GM12875 (cell line): Measurements from ENCODE around the gene SBK3.

Experiments
- H3K4me3 ChIP-seq: one replicate; pipeline ENCODE4 v1.5.1; 2011; ENCODE audit warnings: low read depth, low read length, control low read depth
- CTCF ChIP-seq: IDR thresholded peaks from 2 replicates; pipeline ENCODE4 v1.5.1; 2011; ENCODE audit warnings: low read depth, mild to moderate bottlenecking, control low read depth, inconsistent platforms, low read length, moderate library complexity, borderline replicate concordance; ENCODE audit not compliant: insufficient read depth

SBK3 gene

GRCh38 chr19:55526216-55527196, 18.8 kb downstream of the SBK3 start:
- H3K4me3 ChIP-seq: no peak overlapping the region
- TF ChIP-seq CTCF: no peak

DNA sequence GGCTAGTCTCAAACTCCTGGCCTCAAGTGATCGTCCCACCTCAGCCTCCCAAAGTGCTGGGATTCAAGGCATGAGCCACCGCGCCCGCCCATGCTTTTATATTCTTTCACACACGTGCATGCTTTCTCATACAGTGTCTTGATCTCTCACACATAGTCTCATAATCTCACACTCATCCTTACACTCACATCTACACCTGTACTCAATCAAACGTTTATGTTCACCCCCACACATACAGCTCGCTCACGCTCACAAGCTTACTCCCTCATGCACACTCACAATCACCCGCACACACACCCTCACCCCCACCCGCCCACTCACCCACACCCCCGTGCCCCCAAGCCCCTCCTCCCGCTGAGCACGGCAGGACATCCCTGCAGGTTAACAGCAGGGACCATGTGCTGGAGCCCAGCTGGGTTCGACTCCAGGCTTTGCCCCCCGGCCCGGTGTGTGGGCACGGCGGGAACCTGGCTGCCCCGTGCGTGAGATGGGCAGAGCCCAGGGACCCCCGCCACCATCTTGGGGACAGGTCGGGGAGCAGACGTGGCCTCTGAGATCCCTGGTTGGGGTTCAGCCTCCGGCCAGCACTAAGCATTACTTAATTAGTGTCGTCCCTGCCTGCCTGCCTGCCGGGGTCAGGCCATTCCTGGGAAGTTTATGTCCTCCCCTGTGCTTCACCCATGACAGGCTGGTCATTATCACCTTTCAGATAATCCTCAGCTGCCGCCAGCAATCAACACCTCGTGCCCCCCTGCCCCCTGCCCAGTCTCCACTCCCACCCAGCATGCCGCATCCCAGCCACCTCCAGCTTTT, 19.8 kb downstream of the SBK3 start:
- TF ChIP-seq CTCF: no peak
- no peak overlapping the region for H3K4me3 ChIP-seq

GRCh38 chr19:55520691-55521292, 24.6 kb downstream of the SBK3 start:
- no peak for TF ChIP-seq CTCF
- no peak overlapping the region for H3K4me3 ChIP-seq

- H3K4me3 ChIP-seq: no peak overlapping the region
- TF ChIP-seq CTCF: no peak
Measured at GRCh38 chr19:55519451-55520311, 25.7 kb downstream of the SBK3 start.

GRCh38 chr19:55516878-55517620, 28.3 kb downstream of the SBK3 start:
- H3K4me3 ChIP-seq: peak overlapping the region; percentile 38
- TF ChIP-seq CTCF: peak; percentile 92

GRCh38 chr19:55508120-55508519, 37.2 kb downstream of the SBK3 start:
- H3K4me3 ChIP-seq: no peak overlapping the region
- TF ChIP-seq CTCF: no peak
